GM21737 (cell line): ENCODE data around the gene RPL39.
"Not testable (repeated sequence)": the region's sequence is repeated elsewhere in the genome, so short reads cannot be mapped to it uniquely, and the experiment has no call there.

Experiments
- ATAC-seq: cut with Tn5 transposase; IDR thresholded peaks from one replicate; pipeline ENCODE4 v1.9.1; 2021; ENCODE audit warnings: mild to moderate bottlenecking, moderate library complexity; ENCODE audit not compliant: unreplicated experiment

The RPL39 gene

DNA sequence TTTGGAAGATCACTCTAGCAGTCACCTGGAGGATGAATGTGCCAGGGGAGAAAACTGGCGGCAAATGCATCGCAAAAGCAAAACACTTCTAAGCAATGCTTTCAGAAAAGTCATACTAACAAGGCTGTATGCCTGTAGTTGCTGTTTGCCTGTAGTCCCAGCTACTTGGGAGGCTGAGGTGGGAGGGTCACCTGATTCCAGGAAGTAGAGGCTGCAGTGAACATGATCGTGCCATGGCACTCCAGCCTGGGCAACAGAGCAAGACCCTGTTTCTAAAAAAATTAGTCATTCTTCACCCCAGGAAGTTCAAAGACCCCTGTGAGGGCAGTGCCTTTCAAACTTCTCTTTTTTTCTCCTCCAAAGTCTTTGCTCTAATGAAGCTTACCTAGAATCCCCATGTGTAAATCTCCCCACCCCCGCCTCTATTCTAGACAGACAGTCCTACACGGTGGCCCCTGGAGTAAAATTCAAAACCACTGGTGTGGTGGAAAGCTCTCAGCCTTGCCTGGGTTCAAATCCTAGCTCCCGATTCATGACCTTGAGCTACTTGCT, 27.5 kb downstream of the RPL39 start:
- ATAC-seq = no peak

DNA sequence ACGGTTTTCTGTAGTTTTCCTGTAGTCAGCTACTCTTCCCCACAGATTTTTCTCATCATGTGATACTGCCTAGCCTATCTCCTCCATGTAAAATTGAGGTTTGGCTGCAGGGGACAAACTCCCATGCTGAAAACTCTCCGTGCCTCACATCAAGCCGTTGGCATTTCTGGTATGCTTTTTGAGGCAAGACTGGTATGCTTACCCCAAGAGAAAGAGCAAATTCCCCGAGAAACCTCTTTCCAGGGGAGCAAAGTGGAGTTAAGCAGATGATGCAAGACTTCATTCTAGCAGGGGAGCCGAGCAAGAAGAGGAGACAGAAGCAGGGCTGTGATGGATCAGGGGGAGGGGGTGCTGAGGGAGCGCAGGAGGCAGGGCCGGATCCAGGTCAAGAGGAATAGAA, 28.2 kb downstream of the RPL39 start:
- ATAC-seq = no peak

DNA sequence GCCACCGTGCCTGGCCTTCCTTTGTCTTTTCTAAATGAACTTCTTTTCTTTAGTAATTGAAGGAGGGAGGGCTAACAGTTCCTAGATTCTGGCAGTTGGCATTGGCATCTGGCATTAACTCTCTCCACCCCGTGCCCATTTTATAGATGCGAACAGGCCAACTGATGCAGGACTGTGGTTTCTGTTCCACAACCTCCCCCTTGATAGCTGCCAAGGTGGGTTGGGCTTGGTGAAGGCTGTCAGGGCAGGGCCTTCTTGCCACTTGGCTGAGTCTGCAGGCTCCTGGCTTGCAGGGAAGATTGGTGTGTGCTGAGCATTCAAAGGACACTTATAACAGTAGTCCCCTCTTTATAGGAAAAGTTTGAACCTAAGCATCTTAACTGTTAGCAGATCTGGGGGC, 28.7 kb downstream of the RPL39 start:
- no peak for ATAC-seq

DNA sequence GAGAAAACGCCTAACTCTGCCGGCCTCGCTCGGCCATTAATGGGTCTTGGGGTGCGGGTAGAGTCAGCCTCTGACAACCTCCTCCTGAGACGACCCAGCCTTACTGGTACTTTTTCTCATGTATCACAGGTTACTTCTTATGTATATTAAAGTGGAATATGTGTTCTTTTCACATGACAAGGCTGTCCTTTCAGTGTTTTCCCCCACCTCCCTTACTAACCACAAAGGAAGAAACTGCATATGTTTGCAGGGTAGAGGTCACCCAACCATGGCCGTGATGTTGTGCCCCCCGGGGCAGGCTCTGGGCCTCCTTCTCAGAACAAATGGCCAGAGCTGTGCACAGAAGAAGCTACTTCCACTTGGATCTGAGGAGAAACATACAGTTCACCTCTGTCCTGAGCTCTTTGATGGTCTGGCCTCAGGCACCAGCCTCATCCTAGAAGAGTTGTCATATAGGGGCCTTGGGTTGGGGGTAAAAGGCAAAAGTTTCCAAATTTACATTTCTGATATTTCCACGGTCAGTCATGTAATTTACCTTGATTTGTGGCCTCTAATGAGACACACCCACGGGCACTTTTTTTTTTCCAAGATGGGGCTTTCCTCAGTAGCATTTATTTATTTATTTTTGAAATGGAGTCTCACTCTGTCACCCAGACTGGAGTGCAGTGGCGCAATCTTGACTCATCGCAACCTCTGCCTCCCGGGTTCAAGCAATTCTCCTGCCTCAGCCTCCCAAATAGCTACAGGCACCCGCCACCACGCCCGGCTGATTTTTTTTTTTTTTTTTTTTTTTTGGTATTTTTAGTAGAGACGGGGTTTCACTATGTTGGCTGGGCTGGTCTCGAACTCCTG, 31.2 kb downstream of the RPL39 start:
- ATAC-seq = no peak

DNA sequence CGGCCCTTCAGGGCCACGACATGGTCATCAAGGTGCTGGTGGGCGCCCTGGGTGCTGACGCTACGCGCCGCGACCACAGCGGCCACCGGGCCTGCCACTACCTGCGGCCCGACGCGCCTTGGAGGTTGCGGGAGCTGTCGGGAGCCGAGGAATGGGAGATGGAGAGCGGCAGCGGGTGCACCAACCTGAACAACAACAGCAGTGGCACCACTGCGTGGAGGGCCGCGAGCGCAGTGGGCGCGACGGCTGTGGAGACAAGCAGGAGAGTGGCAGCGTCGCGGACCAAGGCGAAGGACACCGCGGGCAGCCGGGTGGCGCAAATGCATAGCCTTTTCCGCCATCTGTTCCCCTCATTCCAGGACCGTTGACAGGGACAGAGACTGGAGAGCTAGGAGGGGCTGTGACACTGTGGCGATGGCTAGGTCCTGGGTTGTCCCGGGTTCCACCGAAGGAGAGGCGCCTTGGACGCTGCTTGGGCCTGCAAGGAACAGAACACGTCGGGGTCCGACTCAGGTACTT, 32.1 kb downstream of the RPL39 start:
- ATAC-seq = no peak

DNA sequence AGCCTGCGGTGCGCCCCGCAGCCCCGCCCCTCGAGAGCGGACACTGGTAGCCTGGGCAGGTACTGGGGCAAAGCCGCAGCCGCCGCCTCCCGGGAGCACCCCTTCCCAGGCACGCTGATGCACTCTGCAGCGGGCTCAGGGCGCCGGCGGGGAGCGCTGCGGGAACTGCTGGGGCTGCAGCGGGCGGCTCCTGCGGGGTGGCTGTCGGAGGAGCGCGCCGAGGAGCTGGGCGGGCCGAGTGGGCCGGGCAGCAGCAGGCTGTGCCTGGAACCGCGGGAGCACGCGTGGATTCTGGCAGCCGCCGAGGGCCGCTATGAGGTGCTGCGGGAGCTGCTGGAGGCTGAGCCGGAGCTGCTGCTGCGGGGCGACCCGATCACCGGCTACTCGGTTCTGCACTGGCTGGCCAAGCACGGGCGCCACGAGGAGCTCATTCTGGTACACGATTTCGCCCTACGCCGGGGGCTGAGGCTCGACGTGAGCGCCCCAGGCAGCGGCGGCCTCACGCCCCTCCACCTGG, 32.6 kb downstream of the RPL39 start:
- ATAC-seq = no peak

DNA sequence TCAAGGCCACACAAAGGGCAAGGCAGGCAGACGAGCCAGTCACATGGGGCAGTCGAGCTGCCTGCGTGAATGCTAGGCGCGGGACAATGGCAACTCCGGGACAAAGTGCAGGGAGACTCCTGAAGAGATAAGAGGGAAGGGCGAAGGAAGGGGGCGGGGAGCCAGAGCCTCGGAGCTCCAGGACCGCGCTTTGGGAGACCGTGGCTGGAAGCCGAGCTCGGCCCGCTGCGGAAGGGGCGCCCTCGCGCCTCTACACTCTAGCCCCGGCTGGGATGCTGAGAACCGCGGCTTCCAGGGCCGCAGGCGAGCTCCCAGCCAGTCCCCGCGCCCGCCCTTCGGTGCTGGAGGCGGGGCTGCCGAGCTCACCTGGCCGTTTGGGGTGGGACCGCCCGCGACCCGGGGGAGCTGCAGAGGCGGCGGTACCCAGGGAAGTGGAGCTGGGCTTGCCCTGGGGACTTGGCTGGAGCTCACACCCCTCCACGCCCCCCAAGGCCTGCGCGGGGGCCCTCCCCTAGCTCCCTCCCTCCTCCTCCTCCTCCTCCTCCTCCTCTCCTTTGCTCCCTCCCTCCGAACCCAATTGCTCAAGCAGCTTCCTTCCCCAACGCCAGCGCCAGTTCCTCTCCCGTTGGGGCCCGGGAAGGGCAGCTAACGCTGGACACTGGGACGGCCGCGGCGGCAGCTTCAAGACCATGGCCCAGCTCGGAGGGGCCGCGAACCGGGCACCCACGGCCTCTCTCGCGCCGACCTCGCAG, 33.3 kb downstream of the RPL39 start, which contains the start of gene SOWAHD:
Gene SOWAHD, plus strand, starts transcription at position 610 of the 752 bp plus-strand sequence. Its CDS starts 80 bp downstream, at position 690.
- ATAC-seq = no peak

DNA sequence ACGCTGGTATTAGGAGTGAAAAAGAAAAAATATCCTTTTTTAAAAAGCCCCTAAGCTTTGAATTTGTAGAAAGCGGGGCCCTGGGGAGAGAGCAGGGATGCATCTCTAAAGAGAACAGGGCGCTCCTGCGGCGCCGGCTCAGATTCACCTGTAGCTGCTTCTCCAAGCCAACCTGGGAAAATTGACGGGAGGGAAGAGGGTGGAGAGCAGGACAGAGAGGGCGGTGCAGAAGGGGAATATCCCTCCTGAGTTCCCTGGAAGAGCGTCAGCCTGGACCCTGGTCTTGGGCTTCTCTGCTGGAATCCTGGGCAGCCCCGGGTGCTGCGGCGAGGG, 33.8 kb downstream of the RPL39 start:
- no peak for ATAC-seq

DNA sequence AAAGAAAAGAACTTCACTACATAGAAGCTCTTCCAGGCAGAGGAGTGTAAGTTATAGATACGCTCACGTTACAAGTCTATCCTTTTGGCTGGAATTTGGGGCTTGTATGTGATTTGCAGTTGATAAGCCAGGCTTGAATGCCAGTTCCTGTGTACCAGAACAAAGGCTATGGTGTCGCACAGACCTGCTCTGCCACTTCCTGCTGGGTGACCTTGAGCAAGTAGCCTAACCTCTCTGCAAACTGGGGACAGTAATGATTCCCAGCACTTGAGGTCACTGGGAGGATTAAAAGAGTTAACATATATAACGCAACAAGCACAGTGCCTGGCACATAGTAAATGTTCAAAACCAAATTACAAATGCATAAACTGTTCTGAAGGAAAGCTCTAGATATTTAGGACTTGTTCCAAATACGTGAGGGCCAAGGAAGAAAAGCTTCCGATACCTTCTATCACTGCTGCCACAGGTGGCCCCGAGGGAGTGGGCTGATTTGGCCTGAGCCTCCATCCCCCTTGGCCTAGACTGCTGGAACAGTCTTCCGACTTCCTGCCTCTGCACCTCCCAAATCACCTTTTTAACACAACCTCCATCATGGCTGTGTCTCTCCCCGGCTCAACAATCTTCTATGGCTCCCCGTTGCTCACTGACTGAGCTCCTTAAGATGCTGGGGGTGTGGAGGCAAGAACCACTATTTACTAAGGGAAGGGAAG, 34.3 kb downstream of the RPL39 start:
- ATAC-seq = no peak

DNA sequence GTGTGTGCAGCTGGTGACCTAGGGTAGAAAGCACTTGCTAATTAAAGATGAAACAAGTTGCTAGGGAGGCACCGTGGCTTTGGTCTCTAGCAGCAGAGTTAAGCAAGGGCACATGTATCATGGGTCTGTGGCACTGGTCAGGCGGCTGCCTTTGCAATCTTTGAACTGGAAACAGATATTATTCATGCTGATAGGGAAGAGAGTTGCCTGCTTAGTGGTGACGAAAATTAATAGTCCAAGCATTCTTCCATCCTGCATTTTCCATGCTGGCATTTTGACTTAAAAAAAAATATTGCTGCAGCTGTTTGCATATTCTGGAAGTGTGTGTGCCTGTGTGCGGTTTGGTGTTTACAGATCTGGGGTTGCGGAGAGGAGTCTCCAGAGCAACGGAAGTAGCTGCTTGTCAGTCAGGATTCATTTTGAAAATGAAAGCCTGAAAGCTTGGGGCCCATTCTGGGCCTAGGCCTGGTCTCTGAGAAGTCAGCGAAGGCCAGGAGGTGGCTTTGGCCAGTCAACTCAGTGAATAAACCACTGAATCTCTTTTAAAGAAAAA, 35.4 kb downstream of the RPL39 start:
- ATAC-seq = peak; percentile 62

DNA sequence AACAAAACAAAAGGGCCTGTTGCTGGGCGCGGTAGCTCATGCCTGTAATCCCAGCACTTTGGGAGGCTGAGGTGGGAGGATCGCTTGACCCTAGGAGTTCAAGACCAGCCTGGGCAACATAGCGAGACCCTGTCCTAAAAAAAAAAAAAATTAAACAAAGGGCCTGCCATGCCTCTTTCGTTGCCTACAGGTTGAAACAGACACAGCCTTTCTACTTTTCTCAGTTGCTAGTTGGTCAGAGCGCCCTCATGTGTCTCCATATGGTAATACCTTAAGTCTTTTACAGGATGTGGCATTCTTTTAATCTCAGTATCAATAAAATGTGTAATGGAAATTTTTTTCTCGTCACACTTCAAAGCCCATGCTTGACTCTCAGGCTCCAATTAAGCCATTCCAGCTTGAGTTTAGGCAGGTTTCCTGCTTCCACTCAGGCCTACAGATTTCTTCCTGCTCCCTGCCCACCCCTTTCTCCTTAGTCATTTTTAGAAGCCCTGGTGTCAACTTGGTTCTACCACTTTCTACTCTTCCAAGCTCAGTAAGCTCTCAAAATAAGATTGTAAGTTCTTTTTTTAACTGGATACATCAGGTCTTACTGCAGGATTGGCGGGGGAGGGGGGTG, 37.7 kb downstream of the RPL39 start:
- ATAC-seq = no peak

DNA sequence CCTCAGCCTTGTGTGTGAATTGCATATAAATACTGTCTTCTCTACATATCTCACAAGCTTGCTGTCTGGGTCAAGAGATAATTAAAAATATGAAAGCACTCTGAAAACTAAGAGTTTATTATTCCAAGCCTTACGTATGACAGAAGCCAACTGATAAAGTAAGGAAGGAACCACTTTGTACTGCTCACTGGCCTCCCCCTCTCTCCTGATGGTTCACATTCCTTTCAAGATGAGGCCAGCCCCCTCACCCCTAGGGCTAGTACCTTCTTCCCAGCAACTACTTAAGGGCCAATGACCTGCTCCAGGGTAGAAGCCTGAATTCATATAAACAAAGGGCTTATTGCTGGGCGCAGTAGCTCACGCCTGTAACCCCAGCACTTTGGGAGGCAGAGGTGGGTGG, 38.4 kb downstream of the RPL39 start:
- no peak for ATAC-seq

DNA sequence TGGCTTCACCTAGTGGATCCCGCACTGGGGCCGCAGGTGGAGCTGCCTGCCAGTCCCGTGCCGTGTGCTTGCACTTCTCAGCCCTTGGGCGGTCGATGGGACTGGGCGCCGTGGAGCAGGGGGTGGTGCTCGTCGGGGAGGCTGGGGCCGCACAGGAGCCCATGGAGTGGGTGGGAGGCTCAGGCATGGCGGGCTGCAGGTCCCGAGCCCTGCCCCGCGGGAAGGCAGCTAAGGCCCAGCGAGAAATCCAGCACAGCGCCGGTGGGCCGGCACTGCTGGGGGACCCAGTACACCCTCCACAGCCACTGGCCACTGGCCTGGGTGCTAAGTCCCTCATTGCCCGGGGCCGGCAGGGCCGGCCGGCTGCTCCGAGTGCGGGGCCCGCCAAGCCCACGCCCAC, 40.7 kb downstream of the RPL39 start:
- ATAC-seq = not testable (repeated sequence)

DNA sequence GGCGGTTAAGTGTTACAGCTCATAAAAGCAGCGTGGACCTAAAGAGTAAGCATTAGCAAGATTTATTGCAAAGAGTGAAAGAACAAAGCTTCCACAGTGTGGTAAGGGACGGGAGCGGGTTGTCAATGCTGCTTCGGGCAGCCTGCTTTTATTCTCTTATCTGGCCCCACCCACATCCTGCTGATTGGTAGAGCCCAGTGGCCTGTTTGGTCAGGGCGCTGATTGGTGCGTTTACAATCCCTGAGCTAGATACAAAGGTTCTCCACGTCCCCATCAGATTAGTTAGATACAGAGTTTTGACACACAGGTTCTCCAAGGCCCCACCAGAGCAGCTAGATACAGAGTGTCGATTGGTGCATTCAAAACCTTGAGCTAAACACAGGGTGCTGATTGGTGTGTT, 41.3 kb downstream of the RPL39 start:
- ATAC-seq = not testable (repeated sequence)

DNA sequence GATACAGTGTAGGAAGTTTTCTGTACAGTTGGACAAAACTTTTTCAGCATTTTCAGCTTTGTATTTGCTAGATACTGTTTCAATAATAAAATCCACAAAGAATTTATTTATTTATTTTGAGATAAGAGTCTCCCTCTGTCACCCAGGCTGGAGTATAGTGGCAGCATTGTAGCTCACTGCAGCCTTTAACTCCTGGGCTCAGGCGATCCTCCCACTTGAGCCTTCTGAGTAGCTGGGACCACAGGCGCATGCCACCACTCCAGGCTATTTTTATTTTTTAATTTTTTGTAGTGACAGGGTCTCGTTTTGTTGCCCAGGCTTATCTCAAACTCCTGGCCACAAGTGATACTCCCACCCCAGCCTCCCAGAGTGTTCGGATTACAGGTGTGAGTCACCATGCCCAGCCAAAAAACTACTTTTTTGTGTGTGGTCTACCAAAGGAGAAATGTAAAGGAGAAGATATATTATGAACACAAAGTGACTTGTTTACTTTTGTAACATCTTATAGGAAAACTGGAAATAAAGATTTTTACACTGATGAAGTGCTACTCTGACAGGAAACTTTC, 46.1 kb downstream of the RPL39 start:
- ATAC-seq = no peak

DNA sequence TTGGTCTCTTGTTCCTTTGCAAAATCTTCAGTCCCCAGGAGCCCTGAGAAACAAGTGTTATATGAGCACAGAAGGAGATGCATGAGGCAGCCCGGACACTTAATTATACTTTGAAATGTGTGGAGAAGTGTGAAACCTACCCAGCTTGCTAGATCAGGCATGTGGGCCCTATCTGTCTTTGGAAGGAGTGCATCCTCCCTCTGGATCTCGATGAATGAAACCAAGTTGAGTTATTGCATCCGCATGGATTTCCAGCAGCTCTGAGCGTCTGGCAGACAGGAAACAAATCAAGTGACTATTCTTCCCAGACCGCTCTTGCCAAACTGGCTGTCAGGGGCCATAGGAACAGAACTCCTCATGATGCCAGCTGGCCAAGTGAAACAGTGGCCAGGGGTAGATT, 52.7 kb downstream of the RPL39 start:
- ATAC-seq = no peak
